ENCODE results near the gene MYOZ2. TPM values are rescaled to one million over a fixed set of nuclear protein-coding genes. Genes with fewer than 3 reads are reported as not detected.

MYOZ2 gene
- total RNA-seq, 1 donor from 2014 or later: 0.23 TPM

GRCh38 chr4:119116021-119116420 lies 19.6 kb upstream of the MYOZ2 start:
- no peak overlapping the region for H3K4me3 ChIP-seq
- no peaks in the 10 kb centered on the region for H3K27me3 ChIP-seq
- no peak overlapping the region for H3K27ac ChIP-seq
- DNase-seq: no peak
- no peaks in the 10 kb centered on the region for H3K36me3 ChIP-seq
- intact Hi-C loops (cut with DNase I): no loop called here
- H3K4me1 ChIP-seq: peaks cover 9% of the 10 kb centered on the region
- H3K9me3 ChIP-seq: no peaks in the 10 kb centered on the region
- no peak for TF ChIP-seq CTCF (IDR thresholded peaks at IDR 0.05)
- no peak for ATAC-seq

- Histone ChIP-seq H3K4me3 (no peak overlapping the region), H3K4me1 (peaks cover 9% of the 10 kb centered on the region), H3K9me3 (no peaks in the 10 kb centered on the region), H3K27ac (no peak overlapping the region), H3K27me3 (no peaks in the 10 kb centered on the region), H3K36me3 (no peaks in the 10 kb centered on the region)
- DNase-seq: no peak
- no peak for ATAC-seq
- intact Hi-C loops (cut with DNase I): no loop called here
- no peak for TF ChIP-seq CTCF (IDR thresholded peaks at IDR 0.05)
Observed at GRCh38 chr4:119116925-119117900, 18.4 kb upstream of the MYOZ2 start.

GRCh38 chr4:119118397-119118796 lies 17.2 kb upstream of the MYOZ2 start:
- Histone ChIP-seq H3K4me1 (peaks cover 1% of the 10 kb centered on the region), H3K36me3 (no peaks in the 10 kb centered on the region), H3K9me3 (no peaks in the 10 kb centered on the region), H3K4me3 (no peak overlapping the region), H3K27me3 (no peaks in the 10 kb centered on the region), H3K27ac (no peak overlapping the region)
- intact Hi-C loops (cut with DNase I): no loop called here
- DNase-seq (no peak), ATAC-seq (peak; percentile 83)
- TF ChIP-seq CTCF (IDR thresholded peaks at IDR 0.05): no peak

GRCh38 chr4:119124352-119124751 lies 11.3 kb upstream of the MYOZ2 start:
- no peaks in the 10 kb centered on the region for H3K27me3 ChIP-seq
- intact Hi-C loops (cut with DNase I): no loop called here
- DNase-seq: no peak
- ATAC-seq: no peak
- H3K27ac ChIP-seq: no peak overlapping the region
- H3K36me3 ChIP-seq: no peaks in the 10 kb centered on the region
- H3K4me3 ChIP-seq: no peak overlapping the region
- no peaks in the 10 kb centered on the region for H3K4me1 ChIP-seq
- TF ChIP-seq CTCF (IDR thresholded peaks at IDR 0.05): no peak
- no peaks in the 10 kb centered on the region for H3K9me3 ChIP-seq

- Histone ChIP-seq H3K9me3 (no peaks in the 10 kb centered on the region), H3K27ac (no peak overlapping the region), H3K4me1 (peaks cover 5% of the 10 kb centered on the region), H3K4me3 (no peak overlapping the region), H3K36me3 (no peaks in the 10 kb centered on the region), H3K27me3 (no peaks in the 10 kb centered on the region)
- DNase-seq (no peak), ATAC-seq (no peak)
- TF ChIP-seq CTCF (IDR thresholded peaks at IDR 0.05): no peak
- intact Hi-C loops (cut with DNase I): no loop called here
Observed at GRCh38 chr4:119125931-119126330, 9.7 kb upstream of the MYOZ2 start.

Measured in upper lobe of right lung (tissue), 1 donor.